Activated CD4-positive, alpha-beta T cell treated with anti-CD3 and anti-CD28 coated beads, Interleukin-2, Interleukin-4, amounts not matched to agents 100 ng/mL and 50 ng/mL, durations not matched to agents 16 hours and 8 hours (primary cell): ENCODE results near the gene SH3YL1.

Experiments used
- DNase-seq: peaks from one replicate; pipeline ENCODE4 v3.0.0-alpha.2; 2020; ENCODE audit warnings: low spot score

The SH3YL1 gene

DNA sequence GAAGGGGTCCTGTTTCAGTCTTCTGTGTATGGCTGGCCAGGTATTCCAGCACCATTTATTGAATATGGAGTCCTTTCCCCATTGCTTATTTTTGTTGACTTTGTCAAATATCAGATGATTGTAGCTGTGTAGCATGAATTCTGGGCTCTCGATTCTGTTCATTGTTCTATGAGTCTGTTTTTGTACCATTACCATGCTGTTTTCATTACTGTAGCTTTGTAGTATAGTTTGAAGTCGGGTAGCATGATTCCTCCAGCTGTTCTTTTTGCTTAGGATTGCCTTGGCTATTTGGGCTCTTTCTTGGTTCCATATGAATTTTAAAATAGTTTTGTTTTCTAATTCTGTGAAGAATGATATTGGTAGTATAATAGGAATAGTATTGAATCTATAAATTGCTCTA lies 6.0 kb downstream of the SH3YL1 start:
- no peak for DNase-seq

GRCh38 chr2:257429-257828 lies 6.4 kb downstream of the SH3YL1 start:
- DNase-seq: no peak

DNA sequence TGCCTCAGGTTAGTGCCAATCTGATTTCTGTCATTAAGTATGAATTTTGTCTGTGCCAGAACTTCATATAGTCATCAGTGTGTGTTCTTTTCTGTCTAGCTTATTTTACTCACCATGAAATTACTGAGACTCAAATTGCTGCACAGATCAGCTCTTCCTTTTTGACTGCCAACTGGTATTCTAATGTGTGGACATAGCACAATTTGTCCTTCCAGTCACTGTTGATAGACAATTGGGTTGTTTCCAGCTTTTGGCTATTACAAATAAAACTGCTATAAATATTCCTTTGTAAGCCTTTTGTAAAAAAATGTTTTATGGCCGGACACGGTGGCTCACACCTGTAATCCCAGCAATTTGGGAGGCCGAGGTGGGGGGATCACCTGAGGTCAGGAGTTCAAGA lies 7.7 kb downstream of the SH3YL1 start:
- DNase-seq: no peak

- no peak for DNase-seq
These were observed 8.6 kb downstream of the SH3YL1 start for GRCh38 chr2:255195-255594.

GRCh38 chr2:254241-254640 lies 9.6 kb downstream of the SH3YL1 start:
- DNase-seq: no peak

GRCh38 chr2:253202-253638 lies 10.6 kb downstream of the SH3YL1 start:
- no peak for DNase-seq

GRCh38 chr2:252001-252602 lies 11.7 kb downstream of the SH3YL1 start:
- no peak for DNase-seq

DNA sequence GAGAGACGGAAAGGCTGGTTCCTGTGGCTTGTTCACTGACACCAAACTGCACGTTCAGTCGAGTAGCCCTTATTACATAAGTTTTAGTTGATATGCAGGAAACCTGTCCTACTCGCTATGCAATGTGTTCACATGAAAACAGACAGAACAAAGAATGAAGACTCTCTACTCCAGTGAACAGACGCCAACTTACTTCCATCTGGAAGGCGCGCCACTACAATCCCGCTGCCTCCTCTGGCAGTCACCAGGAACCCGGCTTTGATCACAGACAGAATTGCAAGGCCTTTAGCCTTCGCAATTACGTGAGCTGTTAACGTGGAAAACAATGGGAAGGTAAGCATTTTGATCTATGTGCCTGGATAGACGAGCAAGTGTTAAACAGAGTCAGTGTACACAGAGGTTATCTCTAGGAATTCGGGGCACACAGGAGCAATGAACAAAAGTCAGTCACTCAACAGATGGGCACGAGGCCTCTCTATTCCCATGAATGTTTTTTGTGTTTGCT lies 14.2 kb downstream of the SH3YL1 start:
- DNase-seq: no peak

GRCh38 chr2:248724-249123 lies 15.1 kb downstream of the SH3YL1 start:
- DNase-seq: no peak

- DNase-seq: peak; percentile 55
These were observed 17.2 kb downstream of the SH3YL1 start for GRCh38 chr2:246489-247144.

- no peak for DNase-seq
These were observed 19.3 kb downstream of the SH3YL1 start for GRCh38 chr2:244547-244946.

DNA sequence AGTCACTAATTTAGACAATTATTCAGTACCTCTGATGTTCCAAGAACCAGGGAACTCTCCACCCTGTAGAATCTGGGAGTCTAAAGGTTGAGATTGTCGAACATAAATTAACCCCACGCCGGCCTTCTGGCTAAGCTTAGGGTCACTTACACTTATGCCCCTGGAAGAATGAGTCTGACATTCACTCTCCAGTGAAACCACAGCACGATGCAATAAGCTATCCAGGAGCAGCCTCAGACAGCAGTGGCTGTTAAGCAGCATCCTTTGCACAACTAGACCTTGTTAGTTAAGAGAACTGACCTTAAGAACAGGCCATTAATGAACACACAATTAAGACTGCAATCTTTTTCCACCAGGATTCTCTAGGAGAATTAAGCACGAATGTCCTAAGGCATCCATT lies 25.0 kb downstream of the SH3YL1 start:
- no peak for DNase-seq

GRCh38 chr2:238431-238830 lies 25.4 kb downstream of the SH3YL1 start:
- no peak for DNase-seq

DNA sequence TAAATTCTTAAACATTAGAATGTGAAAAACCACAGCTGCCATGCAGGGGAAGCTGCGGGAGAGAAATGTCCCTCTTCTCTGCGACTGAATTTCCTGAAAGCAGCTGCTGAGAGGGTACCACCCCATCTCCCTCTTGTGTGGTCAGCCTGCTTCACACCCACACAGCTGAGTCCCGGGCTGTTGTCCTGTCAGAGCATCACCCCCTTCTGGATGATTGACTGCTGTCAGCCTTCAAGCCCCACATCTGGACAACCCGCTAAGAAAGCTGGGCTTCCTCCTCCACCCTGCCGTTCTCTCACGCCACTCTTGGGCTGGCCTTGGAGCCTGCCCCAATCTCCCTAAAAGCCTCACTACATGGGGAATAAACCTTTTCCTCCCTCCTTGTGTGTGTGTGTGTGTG lies 26.0 kb downstream of the SH3YL1 start:
- DNase-seq: no peak

- DNase-seq: no peak
These were observed 26.8 kb downstream of the SH3YL1 start for GRCh38 chr2:236993-237539.

GRCh38 chr2:234421-234820 lies 29.4 kb downstream of the SH3YL1 start:
- no peak for DNase-seq

DNA sequence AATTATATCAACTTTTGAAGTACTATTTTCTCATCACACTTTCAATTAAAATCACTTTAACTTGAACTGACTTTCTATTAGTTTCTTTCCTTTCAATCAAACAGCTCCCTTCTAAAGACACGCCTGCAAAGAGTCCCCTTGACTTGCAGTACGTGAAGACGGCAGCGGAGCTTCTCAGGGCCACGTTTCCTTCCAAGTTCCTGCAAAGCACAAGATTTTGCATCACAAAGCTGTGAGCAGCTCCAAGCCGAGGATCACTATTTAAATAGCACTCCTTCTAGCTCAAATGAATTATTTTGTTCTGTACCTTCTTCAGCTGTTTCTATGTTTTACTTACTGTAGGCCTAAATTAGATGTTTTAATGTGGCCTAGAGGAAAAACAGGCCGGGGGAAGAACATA lies 30.8 kb downstream of the SH3YL1 start:
- no peak for DNase-seq

DNA sequence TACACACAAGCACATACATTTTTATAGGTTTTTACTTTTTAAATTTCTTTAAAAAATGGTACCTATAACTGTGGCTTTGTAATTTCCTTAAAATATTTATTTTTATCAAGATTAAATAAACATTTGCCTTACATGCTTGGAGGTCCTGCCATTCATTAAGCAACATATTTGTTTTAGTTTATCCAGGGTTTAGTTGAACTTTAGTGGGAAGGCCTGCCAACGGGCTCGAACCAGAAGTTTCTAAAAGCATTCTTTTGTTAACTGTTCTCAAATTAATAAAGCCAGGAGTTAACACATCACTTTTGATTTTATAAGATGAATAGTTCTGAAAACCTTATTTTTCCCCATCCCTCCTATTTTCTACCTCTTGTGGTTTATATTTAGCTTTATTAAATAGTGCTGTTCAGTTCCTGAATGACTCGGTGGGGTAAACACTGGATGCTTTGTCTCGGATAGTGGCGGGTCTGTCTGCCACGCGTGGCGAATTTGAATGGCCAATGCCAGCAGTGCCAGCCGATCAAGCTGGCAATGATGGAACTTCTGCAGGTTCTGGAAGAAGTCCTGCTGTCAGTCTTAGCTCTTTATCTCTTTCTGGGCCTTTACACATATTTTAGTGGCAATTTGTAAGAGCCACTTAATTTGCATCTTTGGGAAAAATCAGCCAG lies 32.2 kb downstream of the SH3YL1 start:
- DNase-seq: no peak

- no peak for DNase-seq
These were observed 35.1 kb downstream of the SH3YL1 start for GRCh38 chr2:228518-229278.

GRCh38 chr2:228115-228514 lies 35.7 kb downstream of the SH3YL1 start:
- DNase-seq: no peak

- no peak for DNase-seq
These were observed 39.7 kb downstream of the SH3YL1 start for GRCh38 chr2:223971-224760.

- DNase-seq: no peak
These were observed 40.4 kb downstream of the SH3YL1 start for GRCh38 chr2:223451-223850.
